H1 (cell line): ENCODE results near the gene TRIB2. TPM values are rescaled to one million over a fixed set of nuclear protein-coding genes. Genes with fewer than 3 reads are reported as not detected.
A peak's percentile ranks its signal among the peaks of the same experiment; 100 is the strongest.

Experiments
- CTCF ChIA-PET: fragments of 300-600 bp; sonication (Branson Sonifier 250); formaldehyde crosslinking; loops from one replicate; lab custom pipeline; 2021; ENCODE audit not compliant: partially characterized antibody; lab: Charles Lee
- POLR2A ChIA-PET: fragments of 300-600 bp; sonication (Branson Sonifier 250); formaldehyde crosslinking; loops from one replicate; lab custom pipeline; 2021; ENCODE audit warnings: inconsistent platforms; ENCODE audit not compliant: partially characterized antibody; lab: Charles Lee
- DNase-seq, 2 experiments: peaks; one replicate each; pipeline versions ENCODE4 v3.0.0 to v3.0.0-alpha.2; 2010 to 2022; ENCODE audit warnings: low spot score in 2 of 2, low read depth in 1 of 2, mixed read lengths in 1 of 2
- FAIRE-seq: peaks from 2 replicates; lab custom pipeline; 2011; peaks lifted over from hg19 to GRCh38; lab: Jason Lieb, UNC
- H2AFZ ChIP-seq: 2 replicates; pipeline ENCODE4 v1.8.1; 2012; ENCODE audit warnings: low read length, inconsistent platforms
- H2AK5ac ChIP-seq: 2 replicates; pipeline ENCODE4 v1.6.1; 2013; ENCODE audit warnings: low read depth, low read length
- H2BK120ac ChIP-seq: replicated peaks from 2 replicates; pipeline ENCODE3; 2013; ENCODE audit warnings: low read depth, low read length, inconsistent platforms
- H2BK12ac ChIP-seq: 2 replicates; pipeline ENCODE4 v1.6.1; 2013; ENCODE audit warnings: low read depth, low read length
- H2BK15ac ChIP-seq: 2 replicates; pipeline ENCODE4 v1.6.1; 2013; ENCODE audit warnings: low read length
- H2BK20ac ChIP-seq: 2 replicates; pipeline ENCODE4 v1.6.1; 2013; ENCODE audit warnings: low read length
- H2BK5ac ChIP-seq: 2 replicates; pipeline ENCODE4 v1.6.1; 2013; ENCODE audit warnings: low read depth, low read length
- H3K14ac ChIP-seq: 2 replicates; pipeline ENCODE4 v1.6.1; 2013; ENCODE audit warnings: inconsistent platforms; ENCODE audit not compliant: insufficient read length
- H3K18ac ChIP-seq: 2 replicates; pipeline ENCODE4 v1.6.1; 2013; ENCODE audit warnings: low read length; ENCODE audit errors: extremely low read depth
- H3K23ac ChIP-seq: 2 replicates; pipeline ENCODE4 v1.6.1; 2013; ENCODE audit warnings: inconsistent platforms; ENCODE audit not compliant: insufficient read length
- H3K23me2 ChIP-seq: 2 replicates; pipeline ENCODE4 v1.6.1; 2013; ENCODE audit warnings: low read depth, low read length
- H3K27ac ChIP-seq: 2 replicates; pipeline ENCODE4 v1.6.1; 2011; ENCODE audit warnings: low read depth, low read length, inconsistent platforms
- H3K27me3 ChIP-seq, 4 experiments: replicated peaks in 1 of 4; 1 replicate in 1 of 4; 2 replicates in 3 of 4; pipeline versions ENCODE4 v1.6.1 to v1.8.1; 2011 to 2013; ENCODE audit warnings: low read length in 3 of 4, mild to moderate bottlenecking in 3 of 4, inconsistent platforms in 2 of 4, mixed read lengths in 2 of 4, moderate library complexity in 1 of 4; ENCODE audit not compliant: control insufficient read depth in 3 of 4, insufficient read depth in 3 of 4; ENCODE audit errors: extremely low read depth in 1 of 4
- H3K36me3 ChIP-seq, 4 experiments: 2 replicates each; pipeline versions ENCODE4 v1.6.1 to v1.8.1; 2011 to 2013; ENCODE audit warnings: mild to moderate bottlenecking in 4 of 4, low read length in 3 of 4, moderate library complexity in 2 of 4, control low read depth in 1 of 4, inconsistent platforms in 1 of 4; ENCODE audit not compliant: insufficient read depth in 4 of 4, control insufficient read depth in 2 of 4
- H3K4ac ChIP-seq: replicated peaks from 2 replicates; pipeline ENCODE3; 2013; ENCODE audit warnings: low read length, low read depth, mixed read lengths, inconsistent platforms; ENCODE audit not compliant: insufficient read length
- H3K4me1 ChIP-seq, 4 experiments: replicated peaks in 1 of 4; 1 replicate in 1 of 4; 2 replicates in 3 of 4; pipeline versions ENCODE4 v1.6.1 to v1.8.1; 2011 to 2013; ENCODE audit warnings: low read length in 3 of 4, inconsistent platforms in 2 of 4, mixed read lengths in 1 of 4; ENCODE audit not compliant: insufficient read depth in 4 of 4, control insufficient read depth in 3 of 4
- H3K4me2 ChIP-seq, 2 experiments: 2 replicates each; pipeline versions ENCODE4 v1.6.1 to v1.8.1; 2011 to 2013; ENCODE audit warnings: low read depth in 2 of 2, low read length in 2 of 2, control low read depth in 1 of 2, inconsistent platforms in 1 of 2, mild to moderate bottlenecking in 1 of 2; ENCODE audit not compliant: insufficient read depth in 1 of 2
- H3K4me3 ChIP-seq, 4 experiments: fragments of 200-600, 300-600 bp in 1 of 4; sonication (generic), shearing (Covaris generic), sonication (Bioruptor Twin) in 1 of 4; 2 replicates each; pipeline versions ENCODE4 v1.5.1 to v1.8.1; 2011 to 2016; ENCODE audit warnings: low read length in 4 of 4, low read depth in 3 of 4, control low read depth in 2 of 4, inconsistent platforms in 2 of 4, mild to moderate bottlenecking in 2 of 4, mixed read lengths in 1 of 4, moderate library complexity in 1 of 4; ENCODE audit not compliant: insufficient read depth in 2 of 4; ENCODE audit errors: extremely low read depth in 1 of 4
- H3K56ac ChIP-seq: replicated peaks from 2 replicates; pipeline ENCODE3; 2013; ENCODE audit warnings: low read depth, mild to moderate bottlenecking, mixed read lengths, low read length, inconsistent platforms; ENCODE audit not compliant: insufficient read length
- H3K79me1 ChIP-seq: 2 replicates; pipeline ENCODE4 v1.6.1; 2013; ENCODE audit warnings: low read depth, low read length, control low read depth
- H3K79me2 ChIP-seq, 2 experiments: 2 replicates each; pipeline versions ENCODE4 v1.6.1 to v1.8.1; 2012 to 2013; ENCODE audit warnings: low read length in 2 of 2, mild to moderate bottlenecking in 2 of 2, inconsistent platforms in 1 of 2; ENCODE audit not compliant: insufficient read depth in 2 of 2, control insufficient read depth in 1 of 2
- H3K9ac ChIP-seq, 4 experiments: replicated peaks in 1 of 4; 1 replicate in 1 of 4; 2 replicates in 3 of 4; pipeline versions ENCODE4 v1.6.1 to v1.8.1; 2011 to 2013; ENCODE audit warnings: low read depth in 3 of 4, low read length in 3 of 4, control low read depth in 2 of 4, mild to moderate bottlenecking in 2 of 4, moderate library complexity in 2 of 4, inconsistent platforms in 1 of 4; ENCODE audit errors: extremely low read depth in 1 of 4
- H3K9me3 ChIP-seq, 2 experiments: 2 replicates each; pipeline versions ENCODE4 v1.6.1 to v1.8.1; 2012 to 2013; ENCODE audit warnings: mild to moderate bottlenecking in 2 of 2, moderate library complexity in 2 of 2, control low read depth in 1 of 2, inconsistent platforms in 1 of 2, low read depth in 1 of 2, low read length in 1 of 2, mixed read lengths in 1 of 2; ENCODE audit not compliant: insufficient read depth in 2 of 2
- H4K20me1 ChIP-seq, 2 experiments: replicated peaks in 1 of 2; 2 replicates each; pipeline versions ENCODE3 to v1.8.1; 2011 to 2013; ENCODE audit warnings: inconsistent platforms in 2 of 2, low read length in 2 of 2, mild to moderate bottlenecking in 1 of 2; ENCODE audit not compliant: insufficient read depth in 2 of 2, control insufficient read depth in 1 of 2
- H4K5ac ChIP-seq: 2 replicates; pipeline ENCODE4 v1.6.1; 2013; ENCODE audit warnings: low read length, low read depth, mixed read lengths, inconsistent platforms; ENCODE audit not compliant: insufficient read length
- H4K8ac ChIP-seq: 2 replicates; pipeline ENCODE4 v1.8.0; 2013; ENCODE audit warnings: mild to moderate bottlenecking, moderate library complexity, low read length, inconsistent platforms; ENCODE audit not compliant: insufficient read depth; ENCODE audit errors: extremely low read depth
- H4K91ac ChIP-seq: replicated peaks from 2 replicates; pipeline ENCODE3; 2013; ENCODE audit warnings: low read length, mixed read lengths, inconsistent platforms; ENCODE audit not compliant: insufficient read length
- PHF8 ChIP-seq: fragments of 200-600 bp; sonication (generic); conservative IDR thresholded peaks from 2 replicates; pipeline ENCODE4 v1.7.1; 2012; ENCODE audit warnings: low read depth, mild to moderate bottlenecking, inconsistent platforms, low read length, moderate library complexity
- RFX5 ChIP-seq: IDR thresholded peaks from 2 replicates; pipeline ENCODE4 v1.6.1; 2011; ENCODE audit warnings: low read depth, low read length, improper control_type of control experiment, borderline replicate concordance
- TEAD4 ChIP-seq: IDR thresholded peaks from 2 replicates; pipeline ENCODE4 v1.6.1; 2012; ENCODE audit warnings: low read depth, low read length, inconsistent platforms, mixed read lengths
- WGBS, 2 experiments: shearing (Covaris generic) in 1 of 2; methylation state at CpG; one replicate each; pipeline versions ENCODE4 v1.1.6 to v1.1.7; 2013 to 2015; ENCODE audit warnings: low lambda C conversion rate in 2 of 2, mixed read lengths in 2 of 2, inconsistent platforms in 1 of 2, low coverage in 1 of 2, missing lambda C conversion rate in 1 of 2; ENCODE audit not compliant: insufficient replicate concordance in 2 of 2, insufficient coverage in 1 of 2, insufficient read length in 1 of 2; ENCODE audit errors: extremely low coverage in 1 of 2, missing lambda C conversion rate in 1 of 2; 5-methylcytosine and 5-hydroxymethylcytosine counted together
- polyA plus RNA-seq, 7 experiments: library from polyadenylated mRNA; depleted of rRNA in 3 of 7; stranded (reverse) in 5 of 7; unstranded in 2 of 7; fragments of >200 nt in 5 of 7; fragments of 200-250 nt in 2 of 7; gene quantifications; 1 replicate in 5 of 7; 2 replicates in 1 of 7; 4 replicates in 1 of 7; pipeline versions ENCODE4 v1.2.1 to v1.2.3, GENCODE V29; 2011 to 2013; ENCODE audit warnings: missing spikeins in 2 of 7, mixed read lengths in 2 of 7
- total RNA-seq: library from RNA; stranded (reverse); fragmentation: NEBNext Ultra II Directional; extraction: Animal tissue kit (Norgen Biotek cat#: 25700); gene quantifications from 2 replicates; pipeline ENCODE4 v1.2.1, GENCODE V29; 2021

TRIB2 gene
- total and polyA plus RNA-seq, 2 of the 8 experiments (the other 6 are each of a cell fraction or from before 2014, with no cell fraction given), result 40.8 to 57.0 TPM

- Histone ChIP-seq H2BK20ac (peak overlapping the region; percentile 29; the same call in 1 of the 2 replicates), H2AK5ac (0 out of 2 replicates have a peak overlapping the region, but pooled peaks have one; percentile 65), H3K4ac (no peak overlapping the region), H3K23ac (no peak overlapping the region), H2BK5ac (no peak overlapping the region)
- POLR2A ChIA-PET, result no interaction called here
- no peak for FAIRE-seq
- CTCF ChIA-PET, result interaction anchor here (1.3 kb wide), 1 partner anchor 30 kb away, joined by 3 read pairs; no protein-coding TSS in a partner anchor
- TF ChIP-seq PHF8 (no peak), RFX5 (no peak), TEAD4 (no peak)
- TF ChIP-seq, all 59 proteins: peak for 0
- Histone ChIP-seq H4K5ac (no peak overlapping the region), H3K9ac (no peak overlapping the region), H2BK15ac (peak overlapping the region; percentile 62; the same call in 1 of the 2 replicates), H3K23me2 (no peaks in the 10 kb centered on the region), H2BK120ac (peak overlapping the region; percentile 37), H4K8ac (no peak overlapping the region), H2BK12ac (no peak overlapping the region), H3K4me1 (peaks cover 6 to 19% (median 11%) of the 10 kb centered on the region in 4 experiments; a peak in 5 of 7 replicates), H2AFZ (no peak overlapping the region), H3K4me2 (peak overlapping the region in 1 of 2 experiments; percentile 61; a peak in 1 of 4 replicates), H3K56ac (no peak overlapping the region), H3K79me1 (no peaks in the 10 kb centered on the region), H3K14ac (no peak overlapping the region), H3K27me3 (no peaks in the 10 kb centered on the region), H3K27ac (no peak overlapping the region; the same call in 1 of the 2 replicates), H3K79me2 (no peaks in the 10 kb centered on the region), H3K9me3 (peaks cover 4 to 7% of the 10 kb centered on the region in 2 experiments; a peak in 3 of 4 replicates), H3K18ac (peak overlapping the region; percentile 26; the same call in 1 of the 2 replicates), H4K91ac (no peak overlapping the region), H3K4me3 (peak overlapping the region in 1 of 4 experiments; percentile 19; a peak in 1 of 8 replicates), H4K20me1 (no peaks in the 10 kb centered on the region), H3K36me3 (no peaks in the 10 kb centered on the region)
- 85% methylated on average over 3 of the region's 3 CpGs; no CpG with 5 or more reads in 1 of the 2 experiments for WGBS, 2 experiments
- no peak for DNase-seq
Observed at GRCh38 chr2:12685145-12685544, 31.6 kb upstream of the TRIB2 start.
